Calu3 (cell line): ENCODE measurements around the gene RNF182. TPM values are rescaled to one million over a fixed set of nuclear protein-coding genes. Genes with fewer than 3 reads are reported as not detected.

Experiments
- BruUV-seq: library from RNA; stranded (reverse); fragments of 400-500 nt; replicated peaks from 2 replicates; lab custom pipeline; 2021; lab: Mats Ljungman, UMichigan
- CTCF ChIA-PET: fragments of 300-600 bp; sonication (Branson Sonifier 250); formaldehyde crosslinking; loops from one replicate; lab custom pipeline; 2022; ENCODE audit warnings: antibody characterized with exemption; lab: Charles Lee
- DNase-seq: peaks from one replicate; pipeline ENCODE4 v3.0.0; 2022
- H3K27ac Mint-ChIP-seq: one replicate; pipeline ENCODE4 v1.8.0; 2022; ENCODE audit warnings: mixed read lengths; ENCODE audit not compliant: unreplicated experiment
- H3K27me3 Mint-ChIP-seq: one replicate; pipeline ENCODE4 v1.8.0; 2022; ENCODE audit warnings: mixed read lengths; ENCODE audit not compliant: unreplicated experiment
- H3K36me3 Mint-ChIP-seq: one replicate; pipeline ENCODE4 v1.8.0; 2022; ENCODE audit warnings: mild to moderate bottlenecking, moderate library complexity, mixed read lengths; ENCODE audit not compliant: insufficient read depth, unreplicated experiment
- H3K4me1 Mint-ChIP-seq: one replicate; pipeline ENCODE4 v1.8.0; 2022; ENCODE audit warnings: mild to moderate bottlenecking, low read depth, mixed read lengths; ENCODE audit not compliant: unreplicated experiment
- H3K4me3 Mint-ChIP-seq: one replicate; pipeline ENCODE4 v1.8.0; 2022; ENCODE audit warnings: mild to moderate bottlenecking, low read depth, moderate library complexity, mixed read lengths; ENCODE audit not compliant: unreplicated experiment
- H3K9me3 Mint-ChIP-seq: one replicate; pipeline ENCODE4 v1.8.0; 2022; ENCODE audit warnings: low read depth, mixed read lengths; ENCODE audit not compliant: unreplicated experiment
- CTCF ChIP-seq: fragments of 200-600 bp; IDR thresholded peaks from one replicate; pipeline ENCODE4 v1.8.0; 2022; ENCODE audit warnings: antibody characterized with exemption; ENCODE audit not compliant: unreplicated experiment
- intact Hi-C: fragments of 100-400 bp; cut with micrococcal nuclease; formaldehyde crosslinking; loops from one replicate; pipeline ENCODE4 v1.10.0; 2022; ENCODE audit not compliant: unreplicated experiment
- total RNA-seq: library from RNA; stranded (reverse); gene quantifications from 2 replicates; pipeline ENCODE4 v1.2.3, GENCODE V29; 2022

The RNF182 gene
- total RNA-seq, 1 experiment from 2014 or later: 1.1 TPM

- H3K27ac Mint-ChIP-seq: no peak overlapping the region
- TF ChIP-seq CTCF: no peak
- H3K4me1 Mint-ChIP-seq: no peaks in the 10 kb centered on the region
- BruUV-seq: no TSS peak
- no peaks in the 10 kb centered on the region for H3K36me3 Mint-ChIP-seq
- peaks cover 60% of the 10 kb centered on the region for H3K27me3 Mint-ChIP-seq
- CTCF ChIA-PET: no interaction called here
- intact Hi-C loops: no loop called here
- no peak overlapping the region for H3K4me3 Mint-ChIP-seq
- DNase-seq: no peak
- no peaks in the 10 kb centered on the region for H3K9me3 Mint-ChIP-seq
These were observed 62.1 kb downstream of the RNF182 start for GRCh38 chr6:13986700-13987399.

GRCh38 chr6:13987400-13987865 lies 62.7 kb downstream of the RNF182 start:
- Mint-ChIP-seq H3K27me3 (peaks cover 58% of the 10 kb centered on the region), H3K36me3 (no peaks in the 10 kb centered on the region)
- no TSS peak for BruUV-seq

GRCh38 chr6:13988049-13988738 lies 63.4 kb downstream of the RNF182 start:
- BruUV-seq: no TSS peak
- H3K9me3 Mint-ChIP-seq: no peaks in the 10 kb centered on the region
- no peak overlapping the region for H3K27ac Mint-ChIP-seq
- H3K27me3 Mint-ChIP-seq: peaks cover 51% of the 10 kb centered on the region
- H3K4me3 Mint-ChIP-seq: no peak overlapping the region
- CTCF ChIA-PET: no interaction called here
- TF ChIP-seq CTCF: no peak
- intact Hi-C loops: no loop called here
- H3K36me3 Mint-ChIP-seq: no peaks in the 10 kb centered on the region
- no peaks in the 10 kb centered on the region for H3K4me1 Mint-ChIP-seq
- DNase-seq: no peak

More at GRCh38 chr6:13987400-13987865, 62.7 kb downstream of the RNF182 start:
- intact Hi-C loops: no loop called here
- no peak overlapping the region for H3K27ac Mint-ChIP-seq
- DNase-seq: no peak
- no peaks in the 10 kb centered on the region for H3K4me1 Mint-ChIP-seq
- H3K4me3 Mint-ChIP-seq: no peak overlapping the region
- CTCF ChIA-PET: no interaction called here
- TF ChIP-seq CTCF: no peak
- no peaks in the 10 kb centered on the region for H3K9me3 Mint-ChIP-seq

- intact Hi-C loops: no loop called here
- Mint-ChIP-seq H3K27ac (no peak overlapping the region), H3K27me3 (peaks cover 44% of the 10 kb centered on the region), H3K4me1 (no peaks in the 10 kb centered on the region), H3K9me3 (peaks cover 3% of the 10 kb centered on the region), H3K4me3 (no peak overlapping the region), H3K36me3 (no peaks in the 10 kb centered on the region)
- no TSS peak for BruUV-seq
- TF ChIP-seq CTCF: no peak
- no peak for DNase-seq
- CTCF ChIA-PET: no interaction called here
These were observed 64.2 kb downstream of the RNF182 start for GRCh38 chr6:13988908-13989307.
